HCT116 (cell line): ENCODE data around the gene IL36B. TPM values are rescaled to one million over a fixed set of nuclear protein-coding genes. Genes with fewer than 3 reads are reported as not detected.

Experiments used
- ATAC-seq: fragments of 200-7000 bp; cut with Tn5 transposase; 2 replicates; pipeline ENCODE4 v1.9.1; 2020; ENCODE audit warnings: mild to moderate bottlenecking, moderate library complexity
- BruUV-seq: library from RNA; stranded (reverse); fragments of 400-500 nt; replicated peaks from 2 replicates; lab custom pipeline; 2021; lab: Mats Ljungman, UMichigan
- CTCF ChIA-PET: fragments of 300-600 bp; sonication (Branson Sonifier 250); formaldehyde crosslinking; loops from one replicate; lab custom pipeline; 2021; ENCODE audit warnings: antibody characterized with exemption; lab: Charles Lee
- POLR2A ChIA-PET: fragments of 300-600, 350-600 bp; sonication (Branson Sonifier 250); formaldehyde crosslinking; loops from one replicate; lab custom pipeline; 2021; ENCODE audit warnings: antibody characterized with exemption; lab: Charles Lee
- RAD21 ChIA-PET, 2 experiments: fragments of 300-600 bp; sonication (Branson Sonifier 250); formaldehyde crosslinking; loops; one replicate each; lab custom pipeline; 2023; ENCODE audit warnings: low total read pairs in 2 of 2; ENCODE audit not compliant: uncharacterized antibody in 2 of 2, unreplicated experiment in 2 of 2, low non-redundant PET in 1 of 2; lab: Charles Lee
- DNase-seq: peaks from one replicate; pipeline ENCODE4 v3.0.0-alpha.2; 2010; ENCODE audit warnings: low read depth, low spot score
- H2AFZ ChIP-seq: fragments of 200-600 bp; shearing (Covaris generic), sonication (generic); 2 replicates; pipeline ENCODE4 v1.6.1; 2017; ENCODE audit warnings: low read depth, mixed run types, mixed read lengths, antibody characterized with exemption, low read length; ENCODE audit not compliant: poor library complexity, severe bottlenecking
- H3K27ac ChIP-seq: 2 replicates; pipeline ENCODE4 v1.5.1; 2012; ENCODE audit warnings: low read depth, low read length
- H3K27me3 ChIP-seq: fragments of 200-600 bp; sonication (generic); 2 replicates; pipeline ENCODE4 v1.6.1; 2016; ENCODE audit warnings: mixed run types, low read length, mixed read lengths; ENCODE audit not compliant: insufficient read depth
- H3K36me3 ChIP-seq, 2 experiments: fragments of 200-500 bp in 1 of 2; fragments of 200-600 bp in 1 of 2; sonication (Bioruptor generic) in 1 of 2; sonication (generic) in 1 of 2; 2 replicates each; pipeline versions ENCODE4 v1.5.1 to v1.6.1; 2014 to 2016; ENCODE audit warnings: low read length in 2 of 2, inconsistent platforms in 1 of 2, mixed read lengths in 1 of 2, mixed run types in 1 of 2; ENCODE audit not compliant: insufficient read depth in 2 of 2, control insufficient read depth in 1 of 2
- H3K4me1 ChIP-seq, 2 experiments: fragments of 200-600 bp in 1 of 2; sonication (generic) in 1 of 2; 2 replicates each; pipeline versions ENCODE4 v1.5.1 to v1.6.1; 2012 to 2017; ENCODE audit warnings: low read length in 2 of 2, inconsistent platforms in 1 of 2, mild to moderate bottlenecking in 1 of 2, mixed read lengths in 1 of 2, mixed run types in 1 of 2, moderate library complexity in 1 of 2; ENCODE audit not compliant: insufficient read depth in 2 of 2, control insufficient read depth in 1 of 2
- H3K4me2 ChIP-seq: fragments of 200-600 bp; sonication (generic); 2 replicates; pipeline ENCODE4 v1.6.1; 2017; ENCODE audit warnings: mixed run types, low read length, mixed read lengths
- H3K4me3 ChIP-seq, 2 experiments: fragments of 200-600 bp in 1 of 2; sonication (generic) in 1 of 2; replicated peaks in 1 of 2; 2 replicates each; pipeline ENCODE4 v1.5.1; 2011 to 2016; ENCODE audit warnings: low read length in 2 of 2, control low read depth in 1 of 2, low read depth in 1 of 2, mild to moderate bottlenecking in 1 of 2, mixed read lengths in 1 of 2, mixed run types in 1 of 2
- H3K79me2 ChIP-seq: fragments of 200-600 bp; sonication (generic); 2 replicates; pipeline ENCODE4 v1.6.1; 2017; ENCODE audit warnings: mild to moderate bottlenecking, mixed run types, low read length, moderate library complexity, mixed read lengths; ENCODE audit not compliant: insufficient read depth
- H3K9ac ChIP-seq: fragments of 200-600 bp; sonication (generic); 2 replicates; pipeline ENCODE4 v1.6.1; 2016; ENCODE audit warnings: low read length, mixed read lengths
- H3K9me2 ChIP-seq: fragments of 200-600 bp; sonication (generic), shearing (Covaris generic); 2 replicates; pipeline ENCODE4 v1.6.1; 2017; ENCODE audit warnings: mixed run types, mild to moderate bottlenecking, moderate library complexity; ENCODE audit not compliant: insufficient read depth
- H3K9me3 ChIP-seq, 2 experiments: fragments of 200-500 bp in 1 of 2; fragments of 200-600 bp in 1 of 2; sonication (Bioruptor generic) in 1 of 2; sonication (generic) in 1 of 2; 2 replicates each; pipeline ENCODE4 v1.6.1; 2014 to 2017; ENCODE audit warnings: low read length in 2 of 2, mixed read lengths in 2 of 2, inconsistent platforms in 1 of 2, low read depth in 1 of 2, mild to moderate bottlenecking in 1 of 2, mixed run types in 1 of 2, moderate library complexity in 1 of 2; ENCODE audit not compliant: control insufficient read depth in 1 of 2, insufficient read depth in 1 of 2
- H4K20me1 ChIP-seq: fragments of 200-600 bp; sonication (generic), shearing (Covaris generic); 2 replicates; pipeline ENCODE4 v1.6.1; 2017; ENCODE audit warnings: mixed run types, mild to moderate bottlenecking, moderate library complexity; ENCODE audit not compliant: insufficient read depth
- ATF3 ChIP-seq: IDR thresholded peaks from 2 replicates; pipeline ENCODE4 v1.6.1; 2012
- CEBPB ChIP-seq: IDR thresholded peaks from 2 replicates; pipeline ENCODE4 v1.6.1; 2012; ENCODE audit warnings: low read depth
- EGR1 ChIP-seq: IDR thresholded peaks from 2 replicates; pipeline ENCODE4 v1.6.1; 2012; ENCODE audit warnings: low read depth
- FOSL1 ChIP-seq: IDR thresholded peaks from 2 replicates; pipeline ENCODE4 v1.6.1; 2012; ENCODE audit warnings: low read depth
- POLR2A ChIP-seq: IDR thresholded peaks from 2 replicates; pipeline ENCODE4 v1.7.0; 2011; ENCODE audit warnings: borderline replicate concordance; ENCODE audit not compliant: insufficient read depth, insufficient read length; ENCODE audit errors: extremely low read depth
- SIN3A ChIP-seq: IDR thresholded peaks from 2 replicates; pipeline ENCODE4 v1.6.1; 2012; ENCODE audit warnings: low read depth
- SP1 ChIP-seq: IDR thresholded peaks from 2 replicates; pipeline ENCODE4 v1.6.1; 2012; ENCODE audit warnings: low read depth
- SRF ChIP-seq: IDR thresholded peaks from 2 replicates; pipeline ENCODE4 v1.6.1; 2012; ENCODE audit warnings: low read depth
- ZBTB33 ChIP-seq: IDR thresholded peaks from 2 replicates; pipeline ENCODE4 v1.6.1; 2011; ENCODE audit warnings: mild to moderate bottlenecking, low read length, moderate library complexity; ENCODE audit not compliant: insufficient replicate concordance; ENCODE audit errors: extremely low read depth
- ZFX ChIP-seq: fragments of 450-650 bp; IDR thresholded peaks from 2 replicates; pipeline ENCODE4 v1.6.1; 2017
- ZNF274 ChIP-seq: fragments of 200-500 bp; sonication (Bioruptor generic); IDR thresholded peaks from 2 replicates; pipeline ENCODE4 v1.6.1; 2014; ENCODE audit warnings: mild to moderate bottlenecking, low read depth, low read length, inconsistent platforms
- intact Hi-C: fragments of 100-400 bp; cut with micrococcal nuclease; formaldehyde crosslinking; loops from 2 replicates; pipeline ENCODE4 v1.10.0; 2022
- total RNA-seq: library from RNA; stranded (reverse); gene quantifications from one replicate; pipeline ENCODE4 v1.2.1, GENCODE V29; 2021; ENCODE audit not compliant: unreplicated experiment

Gene IL36B
- total RNA-seq, 1 experiment from 2014 or later, result not detected

GRCh38 chr2:113057117-113057516 lies 4.5 kb upstream of the IL36B start (continued):
- no peak for TF ChIP-seq ZBTB33
- no peak for TF ChIP-seq EGR1
- TF ChIP-seq ATF3, result no peak
- TF ChIP-seq, all 23 proteins: peak for 0

GRCh38 chr2:113056521-113056920 lies 3.9 kb upstream of the IL36B start:
- POLR2A ChIA-PET, result no interaction called here
- RAD21 ChIA-PET, result no interaction called here
- H3K4me2 ChIP-seq, result no peak overlapping the region
- H3K27me3 ChIP-seq, result no peaks in the 10 kb centered on the region
- no peak for ATAC-seq
- H3K9ac ChIP-seq, result no peak overlapping the region
- no peaks in the 10 kb centered on the region for H4K20me1 ChIP-seq
- H3K9me2 ChIP-seq, result no peaks in the 10 kb centered on the region
- no peaks in the 10 kb centered on the region for H3K36me3 ChIP-seq
- intact Hi-C loops, result no loop called here
- no peaks in the 10 kb centered on the region for H3K9me3 ChIP-seq
- DNase-seq, result no peak
- no peaks in the 10 kb centered on the region for H3K79me2 ChIP-seq
- H3K4me1 ChIP-seq, result peaks cover 0 to 4% of the 10 kb centered on the region in 2 experiments; a peak in 1 of 4 replicates
- CTCF ChIA-PET, result no interaction called here
- H3K27ac ChIP-seq, result no peak overlapping the region
- TF ChIP-seq SRF (no peak), FOSL1 (no peak), SP1 (no peak), EGR1 (no peak), SIN3A (no peak), CEBPB (no peak), POLR2A (no peak), ZFX (no peak), ZNF274 (no peak)
- no TSS peak for BruUV-seq
- no peak overlapping the region for H3K4me3 ChIP-seq
- no peak overlapping the region for H2AFZ ChIP-seq
